Tongue (tissue), 2 donors: ENCODE results near the gene SNX11. TPM values are rescaled to one million over a fixed set of nuclear protein-coding genes. Genes with fewer than 3 reads are reported as not detected.

Source experiments
- DNase-seq: peaks from one replicate; pipeline ENCODE4 v3.0.0-alpha.2; 2015
- total RNA-seq: library from RNA; depleted of rRNA; stranded (reverse); fragments of >200 nt; gene quantifications from one replicate; pipeline ENCODE4 v1.2.3, GENCODE V29; 2014

Gene SNX11
- total RNA-seq, 1 donor from 2014 or later, result 6.2 TPM

DNA sequence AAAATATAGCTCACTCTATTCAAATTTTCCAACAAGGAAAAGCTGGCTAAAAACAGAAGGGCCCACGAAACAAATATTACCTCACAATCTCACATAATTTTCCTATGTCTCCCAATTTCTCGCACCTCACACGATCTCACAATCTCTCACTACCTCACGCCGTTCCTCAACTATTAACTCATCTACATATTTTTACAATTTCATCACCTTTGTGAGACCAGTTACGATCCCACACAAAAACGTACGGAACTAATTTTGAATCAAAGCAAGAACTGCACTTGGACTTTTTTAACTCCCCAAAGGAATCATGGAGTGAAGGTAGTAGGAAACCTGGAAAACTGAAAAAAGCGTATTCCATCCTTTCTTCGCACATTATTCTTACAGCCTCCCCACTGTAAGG is 7.4 kb upstream of the SNX11 start:
- no peak for DNase-seq

DNA sequence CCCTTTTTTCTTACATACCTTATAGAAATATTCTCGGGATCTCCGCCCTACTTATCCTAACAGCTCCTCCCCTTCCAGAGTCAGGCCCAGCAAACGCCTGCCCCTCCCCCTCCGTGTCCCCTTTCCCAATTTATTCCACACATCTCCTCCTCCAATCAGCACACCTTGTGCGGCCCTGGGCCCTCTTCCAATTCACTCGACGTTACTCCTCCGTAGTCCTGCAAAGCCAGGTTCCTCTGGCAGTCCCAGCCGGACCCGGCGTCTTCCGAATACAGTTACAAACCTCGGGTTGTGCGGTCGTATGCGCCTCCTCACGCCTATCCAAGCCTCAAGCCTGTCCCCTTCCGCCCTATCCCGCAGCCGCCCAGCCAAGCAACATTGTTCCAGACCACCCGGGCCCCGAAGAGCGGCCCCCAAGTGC is 7.0 kb upstream of the SNX11 start:
- DNase-seq, result peak; percentile 88

DNA sequence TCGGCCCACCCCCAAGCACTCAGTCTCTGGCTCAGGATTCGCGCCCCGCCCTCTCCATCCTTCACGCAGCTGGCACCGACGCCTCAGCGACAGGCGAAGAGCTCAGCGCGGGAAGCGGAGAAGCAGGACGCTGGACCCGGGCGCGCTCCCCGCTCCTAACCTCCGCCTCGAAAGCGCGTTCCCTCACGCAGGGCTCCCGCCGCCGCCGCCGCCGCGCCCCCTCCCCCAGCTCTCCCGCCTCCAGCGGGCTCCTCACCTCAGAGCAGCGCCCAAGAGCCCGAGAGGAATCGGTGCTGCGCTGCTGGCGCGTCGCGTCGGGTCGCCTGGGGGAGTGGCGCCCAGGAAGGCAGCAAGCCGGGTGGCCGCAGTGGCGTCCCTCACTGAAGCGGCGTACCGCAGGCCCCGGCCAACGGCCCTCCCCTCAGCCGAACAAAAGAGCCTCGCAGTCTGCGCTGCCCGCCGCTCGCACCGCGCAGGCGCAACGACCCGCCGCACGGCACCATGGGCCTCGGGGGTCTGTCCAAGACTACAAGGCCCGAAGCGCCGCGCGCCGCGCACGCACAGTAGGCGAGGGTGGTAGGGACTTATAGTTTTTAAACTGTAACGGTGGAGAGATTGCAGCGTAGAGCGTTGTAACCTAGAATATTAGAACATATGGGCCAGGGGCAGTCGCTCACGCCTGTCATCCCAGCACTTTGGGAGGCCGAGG is 6.4 kb upstream of the SNX11 start, which contains the start of gene CBX1:
Gene CBX1 (minus strand): TSS at position 467 of the 709 bp plus-strand sequence. CDS start 24,474 bp downstream, outside the sequence.
- DNase-seq, result peak; percentile 98

DNA sequence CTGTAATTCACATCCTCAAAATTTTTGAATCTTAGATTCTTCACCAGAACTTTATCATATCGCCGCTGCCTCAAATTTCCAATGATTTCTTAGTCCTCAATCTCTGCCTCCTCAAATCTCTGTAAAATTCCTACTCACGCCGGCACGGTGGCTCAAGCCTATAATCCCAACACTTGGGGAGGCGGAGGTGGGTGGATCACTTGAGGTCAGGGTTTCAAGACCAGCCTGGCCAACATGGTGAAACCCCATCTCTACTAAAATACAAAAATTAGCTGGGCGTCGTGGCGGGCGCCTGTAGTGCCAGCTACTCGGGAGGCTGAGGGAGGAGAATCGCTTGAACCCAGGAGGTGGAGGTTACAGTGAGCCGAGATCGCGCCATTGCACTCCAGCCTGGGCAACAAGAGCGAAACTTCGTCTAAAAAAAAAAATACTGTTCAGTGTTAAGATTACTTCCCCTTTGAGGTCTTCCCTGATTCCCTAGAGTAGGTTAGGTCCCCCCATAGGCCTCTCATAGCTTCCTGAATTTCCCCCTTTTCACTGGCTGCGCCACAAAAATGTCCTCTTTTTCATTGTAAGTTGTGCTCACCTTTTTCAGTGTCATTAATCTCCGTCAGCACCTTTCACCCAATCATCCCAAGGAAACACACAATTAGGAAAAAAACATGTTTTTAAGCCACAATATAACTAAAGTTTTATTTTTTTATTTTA is 5.4 kb upstream of the SNX11 start:
- no peak for DNase-seq

DNA sequence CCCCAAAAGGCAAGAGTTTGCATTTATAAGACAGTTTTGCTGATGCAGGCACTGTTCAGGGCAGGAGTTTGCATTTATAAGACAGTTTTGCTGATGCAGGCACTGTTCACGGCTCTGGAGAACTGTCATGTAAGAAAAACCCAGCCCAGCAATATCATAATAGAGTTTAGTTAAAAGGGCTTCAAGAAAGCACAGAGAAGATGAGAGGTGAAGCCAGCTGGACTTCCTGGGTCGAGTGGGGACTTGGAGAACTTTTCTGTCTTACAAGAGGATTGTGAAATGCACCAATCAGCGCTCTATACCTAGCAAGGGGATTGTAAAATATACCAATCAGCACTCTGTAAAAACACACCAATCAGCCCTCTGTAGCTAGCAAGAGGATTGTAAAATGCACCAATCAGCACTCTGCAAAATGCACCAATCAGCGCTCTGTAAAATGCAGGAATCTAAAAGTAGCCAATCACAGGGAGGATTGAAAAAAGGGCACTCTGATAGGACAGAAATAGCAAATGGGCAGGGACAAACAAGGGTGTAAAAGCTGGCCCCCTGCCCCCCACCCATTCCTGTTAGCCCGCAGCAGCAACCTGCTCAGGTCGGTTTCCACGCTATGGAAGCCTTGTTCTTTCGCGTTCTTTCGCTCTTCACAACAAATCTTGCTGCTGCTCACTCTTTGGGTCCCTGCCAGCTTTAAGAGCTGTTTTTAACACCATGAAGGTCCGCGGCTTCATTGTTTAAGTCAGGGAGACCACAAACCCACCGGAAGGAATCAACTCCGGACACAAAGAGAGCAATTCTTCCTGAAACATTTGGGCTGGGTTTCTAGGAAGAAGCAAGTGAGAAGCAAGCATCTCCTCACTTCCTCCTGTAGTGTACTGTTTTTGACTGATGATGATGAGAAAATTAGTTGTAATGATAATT is 4.5 kb upstream of the SNX11 start:
- no peak for DNase-seq

- DNase-seq, result no peak
These were observed 3.1 kb upstream of the SNX11 start for GRCh38 chr17:48104440-48104839.

GRCh38 chr17:48106802-48107136 is 797 bp upstream of the SNX11 start:
- no peak for DNase-seq

- no peak for DNase-seq
These were observed 3.2 kb downstream of the SNX11 start for GRCh38 chr17:48110761-48111160.

- DNase-seq, result no peak
These were observed 4.3 kb downstream of the SNX11 start for GRCh38 chr17:48111937-48112241.

- DNase-seq, result no peak
These were observed 5.7 kb downstream of the SNX11 start for GRCh38 chr17:48113201-48113676.

DNA sequence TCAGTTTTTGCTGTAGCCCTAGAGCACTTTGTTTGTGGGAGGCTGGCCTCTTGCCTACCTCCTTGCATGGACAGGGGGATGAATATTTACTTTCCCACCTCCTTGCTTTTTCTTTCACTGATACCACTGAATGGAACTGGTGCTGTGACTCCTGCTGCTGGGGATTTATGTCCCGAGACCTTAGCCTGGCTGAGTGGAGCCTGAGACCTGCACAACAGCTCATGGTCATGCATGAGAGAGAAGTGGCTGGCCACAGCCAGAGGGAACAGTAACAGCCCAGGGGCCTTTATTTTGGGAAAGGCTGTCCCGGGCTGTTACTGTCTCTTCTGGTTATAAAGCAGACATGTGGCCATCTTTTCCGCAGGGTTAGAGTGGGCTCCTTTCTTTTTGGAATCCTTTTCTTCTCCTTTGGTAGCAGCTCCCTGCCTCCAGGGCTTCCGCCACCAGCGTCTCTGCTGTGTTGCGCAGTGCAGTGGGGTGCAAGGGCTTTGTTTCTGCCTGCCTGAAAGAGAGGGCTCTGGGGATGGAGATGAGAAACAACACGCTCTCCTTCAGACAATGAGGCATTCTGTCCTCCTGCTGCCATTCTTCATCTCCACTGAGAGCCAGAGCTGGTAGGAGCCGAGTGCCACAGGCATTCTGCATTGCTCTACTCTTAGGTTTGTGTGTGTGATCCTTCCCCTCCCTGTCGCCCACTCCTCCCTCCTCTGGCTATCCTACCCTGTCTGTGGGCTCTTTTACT is 14.5 kb downstream of the SNX11 start:
- DNase-seq, result no peak

DNA sequence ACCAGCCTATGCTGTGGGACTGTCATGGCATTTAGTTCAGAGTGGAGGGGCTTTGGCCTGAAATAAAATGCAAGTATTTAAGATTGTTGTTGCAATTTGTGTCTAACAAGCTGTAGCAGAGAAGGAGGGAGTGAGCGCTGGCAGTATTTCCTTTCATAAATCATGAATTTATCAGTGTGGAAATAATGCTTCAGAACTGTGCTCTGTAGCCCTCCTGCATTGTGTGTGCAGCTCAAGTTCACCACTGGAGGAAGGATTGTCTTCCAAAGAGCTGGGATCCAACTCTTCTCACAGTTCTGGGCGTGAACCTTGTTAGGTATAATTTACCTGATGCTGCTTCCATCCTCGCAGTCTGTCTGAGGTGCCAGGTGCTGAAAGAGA is 15.1 kb downstream of the SNX11 start:
- DNase-seq, result no peak

DNA sequence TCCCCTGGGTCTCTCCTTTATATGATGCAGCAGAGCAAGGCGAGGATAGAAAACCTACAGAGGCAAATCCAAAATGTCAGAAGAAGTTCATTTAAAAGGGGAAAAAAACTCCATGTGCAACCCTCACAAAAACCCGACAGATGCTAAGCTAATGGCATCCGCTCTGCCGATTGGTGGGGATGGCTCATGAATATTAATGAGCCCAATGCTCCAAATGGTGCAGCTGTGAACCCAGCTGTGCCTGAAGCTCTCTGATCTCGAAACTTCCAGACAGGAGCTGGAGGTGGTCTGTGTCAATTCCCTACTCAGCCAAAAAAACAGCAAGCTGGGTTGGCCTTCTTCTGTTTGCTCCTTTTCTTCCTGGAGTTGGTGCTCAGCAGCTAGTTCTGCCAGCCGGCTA is 15.5 kb downstream of the SNX11 start:
- peak; percentile 42 for DNase-seq

- no peak for DNase-seq
These were observed 16.3 kb downstream of the SNX11 start for GRCh38 chr17:48123776-48124388.

DNA sequence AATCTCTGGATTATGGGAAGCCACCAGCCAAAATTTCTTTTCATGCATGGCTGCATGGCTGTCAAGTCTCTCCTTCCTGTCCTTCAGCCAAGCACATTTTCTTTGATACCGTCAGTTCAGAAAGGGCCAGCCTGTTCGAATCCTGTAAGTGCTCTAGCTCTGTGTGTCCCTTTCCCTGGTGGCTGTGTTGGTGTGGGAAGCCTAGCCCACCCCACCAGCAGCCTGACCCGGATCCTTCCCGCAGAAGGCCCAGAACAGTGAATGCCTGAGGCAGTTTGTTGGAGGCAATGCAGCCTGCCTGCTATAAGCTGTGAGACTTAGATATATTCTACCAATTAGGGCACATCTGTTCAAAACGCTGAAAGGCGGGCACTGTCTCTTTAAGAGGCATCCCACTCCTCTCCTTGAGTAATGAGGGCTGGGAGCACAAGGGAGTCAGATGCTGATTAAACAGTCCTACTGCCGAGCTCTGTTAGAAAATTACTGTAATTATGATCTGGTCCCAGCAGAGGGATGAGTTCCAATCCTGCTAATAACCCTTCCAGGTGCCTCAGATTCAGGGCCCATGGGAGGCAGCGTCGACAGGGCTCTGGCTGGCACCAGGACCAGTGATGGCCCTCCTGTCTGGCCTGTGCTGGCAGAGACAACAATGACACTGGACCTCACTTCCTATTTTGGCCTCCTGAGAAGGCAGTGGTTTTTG is 18.4 kb downstream of the SNX11 start:
- no peak for DNase-seq

- DNase-seq, result no peak
These were observed 18.9 kb downstream of the SNX11 start for GRCh38 chr17:48126532-48126850.

DNA sequence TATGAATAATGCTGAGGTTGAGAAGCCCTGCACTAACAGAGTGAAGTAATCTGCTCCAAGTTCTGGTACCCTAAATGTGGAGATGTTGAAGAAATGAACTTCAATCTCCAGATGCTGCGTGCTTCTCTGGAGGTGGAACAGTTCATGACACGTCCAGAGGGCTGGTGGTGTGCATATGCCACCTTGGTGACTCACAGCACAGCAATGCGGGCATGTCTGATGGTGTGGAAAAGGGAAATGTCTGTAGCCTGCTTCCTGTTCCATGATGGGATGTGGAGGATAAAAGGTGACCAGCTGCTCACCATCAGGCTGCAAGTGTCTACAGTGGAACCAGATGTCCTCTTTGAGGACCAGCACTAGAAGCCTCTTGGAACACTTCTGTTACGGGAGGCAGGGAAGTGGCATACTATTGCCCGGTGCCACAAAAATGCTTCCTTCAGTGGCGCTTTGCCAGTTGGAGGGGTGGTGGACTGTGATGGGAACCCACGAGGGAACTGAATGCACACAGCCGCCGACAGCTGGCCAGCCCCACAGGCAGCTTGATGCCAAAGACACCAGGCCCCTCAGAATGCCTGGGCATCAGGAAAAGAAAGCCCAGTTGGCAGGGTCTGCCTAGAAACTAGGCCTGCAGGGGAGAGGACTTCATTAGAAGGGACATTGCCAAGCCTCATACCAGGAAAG is 19.9 kb downstream of the SNX11 start:
- DNase-seq, result peak; percentile 68

DNA sequence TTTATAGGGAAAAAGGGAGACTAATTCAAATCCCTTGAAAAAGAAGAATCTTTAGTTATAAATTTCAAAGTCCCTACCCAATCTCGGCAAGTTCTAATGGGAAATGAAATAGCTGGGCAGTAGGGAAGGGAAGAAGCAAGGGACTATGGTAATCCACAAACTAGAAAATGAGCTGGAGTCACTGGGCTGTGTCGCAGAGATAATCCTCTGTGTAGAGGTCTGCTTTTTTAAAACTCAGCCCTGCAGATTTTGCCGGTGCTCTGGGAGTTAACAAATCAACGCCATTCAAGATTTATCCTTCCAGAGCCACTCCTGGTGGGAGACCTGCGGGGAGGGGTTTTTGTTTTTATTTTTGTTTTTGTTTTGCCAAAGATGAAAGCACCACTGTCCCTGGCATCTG is 20.8 kb downstream of the SNX11 start:
- DNase-seq, result no peak

GRCh38 chr17:48129981-48130380 is 22.4 kb downstream of the SNX11 start:
- DNase-seq, result no peak

DNA sequence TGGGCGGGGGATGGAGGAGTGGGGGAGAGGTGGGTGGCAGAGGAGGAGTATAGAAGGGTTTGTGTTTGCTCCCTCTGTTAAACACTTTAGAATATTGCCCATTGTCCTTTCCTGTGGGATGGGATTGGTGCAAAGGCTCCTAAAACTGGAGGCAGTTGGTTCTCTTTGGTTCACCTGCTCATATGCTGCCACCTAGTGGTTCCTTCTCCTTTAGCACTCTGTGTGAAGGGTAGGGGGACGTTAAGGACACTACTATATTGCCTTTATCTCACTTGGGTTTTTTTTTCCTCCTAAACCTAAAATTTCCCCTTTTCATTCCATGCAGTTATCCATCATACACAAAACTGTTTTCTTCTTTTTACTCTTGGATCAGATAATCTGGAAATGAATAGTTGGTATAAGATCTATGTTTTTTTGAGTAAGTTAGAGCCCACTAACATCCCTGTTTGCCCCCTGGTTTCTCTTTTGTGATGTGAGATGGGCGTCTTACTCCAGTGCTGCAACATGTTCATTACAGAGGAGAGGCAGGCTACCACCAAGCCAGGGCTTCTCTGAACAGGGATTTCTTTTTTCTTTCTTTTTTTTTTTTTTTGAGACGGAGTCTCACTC is 23.8 kb downstream of the SNX11 start:
- DNase-seq, result peak; percentile 90
